ENCODE data around the gene RMND1.

RMND1 gene

GRCh38 chr6:151494235-151494935 is 42.5 kb upstream of the RMND1 start:
- ChIA-PET CTCF (no interaction called here), POLR2A (no interaction called here)
- no peak for DNase-seq (ENCODE audit: extremely low spot score)
- TF ChIP-seq, protein P1, sequence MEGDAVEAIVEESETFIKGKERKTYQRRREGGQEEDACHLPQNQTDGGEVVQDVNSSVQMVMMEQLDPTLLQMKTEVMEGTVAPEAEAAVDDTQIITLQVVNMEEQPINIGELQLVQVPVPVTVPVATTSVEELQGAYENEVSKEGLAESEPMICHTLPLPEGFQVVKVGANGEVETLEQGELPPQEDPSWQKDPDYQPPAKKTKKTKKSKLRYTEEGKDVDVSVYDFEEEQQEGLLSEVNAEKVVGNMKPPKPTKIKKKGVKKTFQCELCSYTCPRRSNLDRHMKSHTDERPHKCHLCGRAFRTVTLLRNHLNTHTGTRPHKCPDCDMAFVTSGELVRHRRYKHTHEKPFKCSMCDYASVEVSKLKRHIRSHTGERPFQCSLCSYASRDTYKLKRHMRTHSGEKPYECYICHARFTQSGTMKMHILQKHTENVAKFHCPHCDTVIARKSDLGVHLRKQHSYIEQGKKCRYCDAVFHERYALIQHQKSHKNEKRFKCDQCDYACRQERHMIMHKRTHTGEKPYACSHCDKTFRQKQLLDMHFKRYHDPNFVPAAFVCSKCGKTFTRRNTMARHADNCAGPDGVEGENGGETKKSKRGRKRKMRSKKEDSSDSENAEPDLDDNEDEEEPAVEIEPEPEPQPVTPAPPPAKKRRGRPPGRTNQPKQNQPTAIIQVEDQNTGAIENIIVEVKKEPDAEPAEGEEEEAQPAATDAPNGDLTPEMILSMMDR (IDR thresholded peaks at IDR 0.05; ENCODE audit: control extremely low read depth, extremely low read depth, low read depth, missing control alignments): no peak

- ChIA-PET POLR2A (no interaction called here), CTCF (no interaction called here)
- no peak for DNase-seq (ENCODE audit: extremely low spot score)
- TF ChIP-seq, protein P1 (IDR thresholded peaks at IDR 0.05; ENCODE audit: control extremely low read depth, extremely low read depth, low read depth, missing control alignments): no peak
These were observed 41.9 kb upstream of the RMND1 start, which contains the start of gene CCDC170 for GRCh38 chr6:151493804-151494234. TSS of gene CCDC170 (plus strand) at chr6:151494017. CDS start at chr6:151494129, 112 bp downstream.

DNA sequence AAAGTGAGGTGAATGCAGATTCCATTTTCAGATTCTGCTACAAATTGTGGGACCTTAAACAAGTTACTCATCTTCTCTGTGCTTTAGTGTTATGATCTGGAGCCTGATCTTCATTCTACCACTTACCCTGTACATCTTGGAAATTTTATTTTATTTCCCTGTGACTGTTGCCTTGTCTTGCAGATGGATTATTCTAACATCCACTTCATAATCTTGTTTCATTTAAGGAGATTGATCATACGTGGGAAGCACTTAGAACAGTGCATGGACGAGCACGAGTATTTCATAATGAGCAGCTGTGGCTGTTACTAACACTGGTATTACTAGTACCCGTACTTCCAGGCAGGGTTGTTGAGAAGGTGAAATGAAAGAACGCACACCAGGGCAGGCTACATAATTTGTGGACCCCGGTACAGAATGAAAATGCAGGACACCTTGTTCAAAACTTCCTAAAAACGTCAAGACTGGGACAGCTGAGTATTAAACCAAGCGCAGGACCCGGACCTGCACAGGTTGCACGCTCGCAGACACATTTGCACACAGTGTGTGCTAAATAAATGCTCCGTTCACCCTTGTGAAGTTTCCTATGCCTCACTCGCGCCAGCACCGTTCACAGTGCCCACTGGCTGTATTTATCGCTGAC is 41.4 kb upstream of the RMND1 start:
- ChIA-PET POLR2A (no interaction called here), CTCF (no interaction called here)
- DNase-seq (ENCODE audit: extremely low spot score): no peak
- TF ChIP-seq, protein P1 (IDR thresholded peaks at IDR 0.05; ENCODE audit: control extremely low read depth, extremely low read depth, low read depth, missing control alignments): no peak

DNA sequence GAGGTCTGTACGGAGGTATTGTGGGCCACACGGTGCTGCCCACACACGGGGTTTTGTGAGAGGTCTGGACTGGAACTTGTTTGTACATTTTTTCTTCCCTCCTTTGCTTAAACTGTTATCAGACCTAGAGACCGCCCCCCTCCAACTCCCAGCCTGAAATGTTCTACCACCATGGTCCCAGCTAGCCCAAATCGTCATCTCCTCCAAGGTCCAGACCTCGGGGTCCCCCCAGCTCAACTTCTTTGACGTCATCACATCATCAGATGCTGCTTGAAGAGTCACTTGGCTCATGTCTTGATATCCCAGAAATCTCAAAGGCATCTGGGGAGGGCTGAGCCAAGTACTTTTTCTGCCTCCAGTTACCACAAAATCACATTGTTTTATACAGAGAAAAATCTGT is 39.1 kb upstream of the RMND1 start:
- TF ChIP-seq, protein P1 (IDR thresholded peaks at IDR 0.05; ENCODE audit: control extremely low read depth, extremely low read depth, low read depth, missing control alignments): no peak
- ChIA-PET POLR2A (no interaction called here), CTCF (no interaction called here)
- DNase-seq (ENCODE audit: extremely low spot score): no peak

DNA sequence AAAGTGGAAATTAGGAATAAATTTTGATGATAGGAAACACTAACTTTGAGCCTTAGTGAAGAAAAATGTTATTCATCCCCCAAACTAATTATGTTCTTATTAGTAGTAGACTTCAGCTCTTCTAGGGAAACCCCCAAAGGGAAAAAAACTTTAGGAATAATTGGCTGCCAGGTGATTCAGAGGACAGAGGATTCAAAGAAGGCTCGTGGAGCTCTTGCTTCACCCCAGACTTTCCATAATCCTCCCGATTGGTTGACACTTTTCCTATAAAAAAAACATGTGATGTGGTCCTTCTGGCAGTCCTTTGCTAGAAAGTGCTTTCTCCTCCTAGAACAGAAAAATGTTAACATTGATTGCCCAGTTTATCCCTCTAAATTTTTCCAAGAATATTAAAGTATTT is 36.3 kb upstream of the RMND1 start:
- TF ChIP-seq, protein P1 (IDR thresholded peaks at IDR 0.05; ENCODE audit: control extremely low read depth, extremely low read depth, low read depth, missing control alignments): no peak
- no peak for DNase-seq (ENCODE audit: extremely low spot score)
- CTCF ChIA-PET: interaction anchor here (1.5 kb wide), 1 partner anchor 10 kb away, joined by 6 read pairs; no protein-coding TSS in a partner anchor
- POLR2A ChIA-PET: no interaction called here

- TF ChIP-seq, protein P1 (IDR thresholded peaks at IDR 0.05; ENCODE audit: control extremely low read depth, extremely low read depth, low read depth, missing control alignments): no peak
- ChIA-PET POLR2A (no interaction called here), CTCF (interaction anchor here (0.9 kb wide), 1 partner anchor 121 kb away, joined by 3 read pairs; no protein-coding TSS in a partner anchor)
- DNase-seq (ENCODE audit: extremely low spot score): no peak
These were observed 32.1 kb upstream of the RMND1 start for GRCh38 chr6:151483994-151484393.
